ENCODE data around the gene UBR3. TPM values are rescaled to one million over a fixed set of nuclear protein-coding genes. Genes with fewer than 3 reads are reported as not detected.

Gene UBR3
- total and polyA plus RNA-seq, 2 of the 4 experiments (the other 2 are of a cell fraction), result 10.0 to 33.9 TPM

GRCh38 chr2:170030040-170030439 lies 202.8 kb downstream of the UBR3 start:
- Histone ChIP-seq H3K4me3 (ENCODE audit: insufficient read depth, low read depth, low read length) (no peak overlapping the region), H3K56ac (ENCODE audit: extremely low read depth, insufficient read depth, low read length) (no peak overlapping the region), H2BK15ac (ENCODE audit: low read depth, low read length) (no peak overlapping the region), H2AK5ac (ENCODE audit: low read depth, low read length) (no peak overlapping the region), H3K79me1 (ENCODE audit: low read depth in 1 of 2, low read length in 2 of 2) (peaks cover 0 to 4% of the 10 kb centered on the region in 2 experiments; a peak in 1 of 4 replicates), H4K5ac (ENCODE audit: low read depth, low read length) (no peak overlapping the region), H3K9me1 (ENCODE audit: insufficient read depth, low read length) (no peaks in the 10 kb centered on the region), H4K20me1 (ENCODE audit: insufficient read depth, low read length) (no peaks in the 10 kb centered on the region), H3K9me3 (ENCODE audit: control insufficient read depth, insufficient read depth, low read length) (no peaks in the 10 kb centered on the region), H3K18ac (ENCODE audit: low read depth, low read length) (no peak overlapping the region), H2AK9ac (replicated peaks; ENCODE audit: low read depth, low read length, poor library complexity) (no peak overlapping the region), H3K23ac (ENCODE audit: low read depth, low read length) (no peak overlapping the region), H4K91ac (ENCODE audit: insufficient read depth, low read depth, low read length) (no peak overlapping the region), H2BK20ac (ENCODE audit: low read depth, low read length) (no peak overlapping the region), H3K4ac (ENCODE audit: low read depth, low read length) (no peak overlapping the region), H3K14ac (replicated peaks; ENCODE audit: low read depth, low read length) (no peak overlapping the region), H3K27me3 (ENCODE audit: control insufficient read depth, insufficient read depth, low read length) (no peaks in the 10 kb centered on the region), H2BK5ac (ENCODE audit: low read depth, low read length, poor library complexity, severe bottlenecking) (no peak overlapping the region), H3K4me2 (ENCODE audit: low read depth, low read length) (no peak overlapping the region), H4K8ac (ENCODE audit: low read depth in 2 of 2, low read length in 2 of 2) (no peak overlapping the region), H3K27ac (ENCODE audit: insufficient read depth, low read length) (no peak overlapping the region), H3K36me3 (ENCODE audit: control insufficient read depth, insufficient read depth, low read length) (0 out of 2 replicates have a peak, but pooled peaks cover 2% of the 10 kb centered on the region), H3K4me1 (ENCODE audit: control insufficient read depth, insufficient read depth, low read length) (no peaks in the 10 kb centered on the region), H3K9ac (ENCODE audit: low read depth, low read length) (no peak overlapping the region), H2AFZ (replicated peaks; ENCODE audit: low read length, poor library complexity) (no peak overlapping the region), H2BK120ac (ENCODE audit: low read depth, low read length) (no peak overlapping the region)
- DNase-seq (no peak), ATAC-seq (ENCODE audit: low read depth) (no peak)
- ChIA-PET CTCF (no interaction called here), POLR2A (ENCODE audit: unreplicated experiment) (no interaction called here)
- no CpG with 5 or more reads among the region's 2 CpGs for WGBS, 2 experiments (ENCODE audit: extremely low coverage in 2 of 2, insufficient read length in 1 of 2)
- in situ Hi-C loops (cut with MboI; ENCODE audit: low sequenced_read_pairs) (no loop called here), intact Hi-C loops (cut with micrococcal nuclease) (no loop called here), dilution Hi-C loops (cut with HindIII; ENCODE audit: low sequenced_read_pairs, unreplicated experiment) (no loop called here)
- no TSS peak for BruUV-seq (replicated peaks)
- TF ChIP-seq ELK1 (IDR thresholded peaks at IDR 0.05; ENCODE audit: borderline replicate concordance, low read depth, low read length) (no peak), POLR2A (IDR thresholded peaks at IDR 0.05; ENCODE audit: low read depth, low read length) (no peak), BHLHE40 (IDR thresholded peaks at IDR 0.05; ENCODE audit: low read depth, low read length) (no peak), RAD21 (IDR thresholded peaks at IDR 0.05; ENCODE audit: low read length) (no peak)
